ENCODE data around the gene CBL.
"Not testable (repeated sequence)": the region's sequence is repeated elsewhere in the genome, so short reads cannot be mapped to it uniquely, and the experiment has no call there.

The CBL gene

DNA sequence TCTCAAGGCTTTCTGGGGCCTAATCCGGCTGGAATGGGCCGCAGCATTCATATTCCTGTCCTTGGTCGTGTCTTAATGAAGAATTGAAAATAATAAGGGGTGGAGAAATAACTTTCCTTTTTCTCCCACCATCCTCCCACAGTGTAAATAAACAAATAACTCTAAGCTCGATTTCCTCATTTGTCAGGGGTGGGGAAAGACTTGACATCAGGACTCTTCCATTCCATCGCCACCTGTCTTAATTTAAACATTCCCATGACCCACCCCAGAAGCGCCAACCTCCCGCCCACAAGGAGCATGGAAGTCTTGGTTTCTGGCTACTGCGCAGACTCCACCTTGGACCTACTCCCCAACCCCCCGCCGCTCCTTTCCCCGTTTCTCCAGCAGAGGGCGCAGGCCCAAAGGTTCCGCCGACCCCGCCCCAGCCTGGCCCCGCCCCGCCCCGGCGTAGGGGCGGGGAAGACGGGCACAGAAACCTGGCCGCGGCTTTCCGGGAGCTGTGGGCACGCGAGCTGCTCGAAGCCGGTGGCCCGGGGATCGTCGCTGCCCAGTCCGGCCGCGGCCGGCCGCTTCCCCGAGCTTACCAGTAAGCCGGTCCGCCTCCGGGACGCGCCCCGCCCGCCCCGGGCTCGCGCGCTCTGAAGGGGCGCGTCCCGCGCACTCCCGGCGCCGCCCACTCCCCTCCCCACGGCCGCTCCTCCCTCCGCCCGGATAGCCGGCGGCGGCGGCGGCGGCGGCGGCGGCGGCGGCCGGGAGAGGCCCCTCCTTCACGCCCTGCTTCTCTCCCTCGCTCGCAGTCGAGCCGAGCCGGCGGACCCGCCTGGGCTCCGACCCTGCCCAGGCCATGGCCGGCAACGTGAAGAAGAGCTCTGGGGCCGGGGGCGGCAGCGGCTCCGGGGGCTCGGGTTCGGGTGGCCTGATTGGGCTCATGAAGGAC is at the start of gene CBL:
CBL (plus strand) TSS at position 766 of the 937 bp plus-strand sequence; CDS start at position 845, 79 bp downstream.
- TF ChIP-seq ZNF274 (IDR thresholded peaks at IDR 0.05; ENCODE audit: low read depth, low read length) (no peak), SUZ12 (IDR thresholded peaks at IDR 0.05; ENCODE audit: extremely low read depth, insufficient read depth, insufficient read length) (no peak), YY1 (IDR thresholded peaks at IDR 0.05; ENCODE audit: insufficient read depth, insufficient read length) (no peak)
- Histone ChIP-seq H3K27me3 (ENCODE audit: insufficient read depth, insufficient read length) (no peaks in the 10 kb centered on the region), H3K9me3 (ENCODE audit: insufficient read depth, low read length) (no peaks in the 10 kb centered on the region), H3K9ac (ENCODE audit: insufficient read length, low read depth) (peak within 1 kb of the TSS; percentile 87), H3K4me1 (ENCODE audit: insufficient read depth, insufficient read length) (no peaks in the 10 kb centered on the region), H3K4me3 (ENCODE audit: insufficient read length, low read depth) (peak within 1 kb of the TSS; percentile 71), H3K36me3 (ENCODE audit: insufficient read depth, insufficient read length, low read length) (no peaks in the 10 kb centered on the region)
- peak; percentile 74 for DNase-seq (ENCODE audit: low read depth, low spot score)

DNA sequence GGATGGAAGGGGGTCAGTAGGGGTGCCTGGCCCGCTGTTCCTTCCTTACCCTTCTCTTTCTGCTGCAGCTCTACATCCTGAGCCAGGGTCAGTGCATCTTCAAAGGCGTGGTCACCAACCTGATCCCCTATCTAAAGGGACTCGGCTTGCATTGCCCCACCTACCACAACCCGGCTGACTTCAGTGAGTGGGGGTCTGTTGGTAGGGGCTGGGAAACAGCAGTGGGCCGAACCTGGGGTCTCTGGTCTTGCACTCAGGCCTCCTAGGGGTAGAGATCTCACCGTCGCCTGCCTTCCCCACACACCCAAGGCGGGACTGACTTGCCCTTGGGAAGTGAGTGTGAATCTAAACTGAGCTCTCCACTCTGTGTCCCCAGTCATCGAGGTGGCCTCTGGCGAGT is 49.6 kb upstream of the CBL start:
- no peak overlapping the region for H3K9ac ChIP-seq (ENCODE audit: insufficient read length, low read depth)
- no peaks in the 10 kb centered on the region for H3K36me3 ChIP-seq (ENCODE audit: insufficient read depth, insufficient read length, low read length)
- peaks cover under 1% of the 10 kb centered on the region for H3K4me1 ChIP-seq (ENCODE audit: insufficient read depth, insufficient read length)
- TF ChIP-seq YY1 (IDR thresholded peaks at IDR 0.05; ENCODE audit: insufficient read depth, insufficient read length): no peak
- TF ChIP-seq ZNF274 (IDR thresholded peaks at IDR 0.05; ENCODE audit: low read depth, low read length): no peak
- no peak for TF ChIP-seq SUZ12 (IDR thresholded peaks at IDR 0.05; ENCODE audit: extremely low read depth, insufficient read depth, insufficient read length)
- no peak for DNase-seq (ENCODE audit: low read depth, low spot score)
- H3K4me3 ChIP-seq (ENCODE audit: insufficient read length, low read depth): no peak overlapping the region
- H3K27me3 ChIP-seq (ENCODE audit: insufficient read depth, insufficient read length): peaks cover 7% of the 10 kb centered on the region
- no peaks in the 10 kb centered on the region for H3K9me3 ChIP-seq (ENCODE audit: insufficient read depth, low read length)

GRCh38 chr11:119157063-119157462 is 49.1 kb upstream of the CBL start:
- Histone ChIP-seq H3K4me1 (ENCODE audit: insufficient read depth, insufficient read length) (peaks cover 3% of the 10 kb centered on the region), H3K36me3 (ENCODE audit: insufficient read depth, insufficient read length, low read length) (no peaks in the 10 kb centered on the region), H3K4me3 (ENCODE audit: insufficient read length, low read depth) (no peak overlapping the region), H3K9me3 (ENCODE audit: insufficient read depth, low read length) (no peaks in the 10 kb centered on the region), H3K27me3 (ENCODE audit: insufficient read depth, insufficient read length) (peaks cover 5% of the 10 kb centered on the region), H3K9ac (ENCODE audit: insufficient read length, low read depth) (no peak overlapping the region)
- no peak for DNase-seq (ENCODE audit: low read depth, low spot score)
- no peak for TF ChIP-seq YY1 (IDR thresholded peaks at IDR 0.05; ENCODE audit: insufficient read depth, insufficient read length)
- no peak for TF ChIP-seq SUZ12 (IDR thresholded peaks at IDR 0.05; ENCODE audit: extremely low read depth, insufficient read depth, insufficient read length)
- TF ChIP-seq ZNF274 (IDR thresholded peaks at IDR 0.05; ENCODE audit: low read depth, low read length): no peak

DNA sequence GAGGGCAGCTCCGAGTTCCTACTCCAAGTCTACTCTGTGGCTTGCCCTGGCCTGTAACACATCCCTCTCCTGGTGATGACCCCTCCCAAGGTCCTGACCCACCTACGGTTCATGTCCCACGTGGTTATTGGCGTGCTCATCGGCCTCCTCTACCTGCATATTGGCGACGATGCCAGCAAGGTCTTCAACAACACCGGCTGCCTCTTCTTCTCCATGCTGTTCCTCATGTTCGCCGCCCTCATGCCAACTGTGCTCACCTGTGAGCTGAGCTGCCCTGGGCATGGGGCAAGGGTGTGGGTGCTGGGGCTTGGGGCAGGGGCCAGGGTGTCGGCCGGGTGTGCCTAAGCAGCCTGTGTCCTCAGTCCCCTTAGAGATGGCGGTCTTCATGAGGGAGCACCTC is 47.7 kb upstream of the CBL start:
- no peaks in the 10 kb centered on the region for H3K9me3 ChIP-seq (ENCODE audit: insufficient read depth, low read length)
- TF ChIP-seq ZNF274 (IDR thresholded peaks at IDR 0.05; ENCODE audit: low read depth, low read length) (no peak), SUZ12 (IDR thresholded peaks at IDR 0.05; ENCODE audit: extremely low read depth, insufficient read depth, insufficient read length) (no peak), YY1 (IDR thresholded peaks at IDR 0.05; ENCODE audit: insufficient read depth, insufficient read length) (no peak)
- no peak overlapping the region for H3K9ac ChIP-seq (ENCODE audit: insufficient read length, low read depth)
- H3K4me1 ChIP-seq (ENCODE audit: insufficient read depth, insufficient read length): peaks cover 3% of the 10 kb centered on the region
- H3K27me3 ChIP-seq (ENCODE audit: insufficient read depth, insufficient read length): no peaks in the 10 kb centered on the region
- no peak for DNase-seq (ENCODE audit: low read depth, low spot score)
- no peaks in the 10 kb centered on the region for H3K36me3 ChIP-seq (ENCODE audit: insufficient read depth, insufficient read length, low read length)
- H3K4me3 ChIP-seq (ENCODE audit: insufficient read length, low read depth): no peak overlapping the region

DNA sequence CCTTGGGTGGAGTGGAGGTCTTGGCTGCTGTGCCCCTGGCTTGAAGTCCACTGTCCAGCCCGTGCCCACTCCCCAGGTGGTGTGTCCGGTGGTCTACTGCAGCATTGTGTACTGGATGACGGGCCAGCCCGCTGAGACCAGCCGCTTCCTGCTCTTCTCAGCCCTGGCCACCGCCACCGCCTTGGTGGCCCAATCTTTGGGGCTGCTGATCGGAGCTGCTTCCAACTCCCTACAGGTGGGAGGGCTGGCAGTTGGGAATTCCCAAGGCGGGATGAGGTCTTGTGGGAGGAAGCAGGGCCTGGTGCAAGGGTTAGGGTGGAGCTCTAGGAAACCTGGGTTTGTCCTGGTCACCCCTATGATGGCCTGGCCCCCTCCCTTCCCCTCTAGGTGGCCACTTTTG is 46.0 kb upstream of the CBL start:
- Histone ChIP-seq H3K4me3 (ENCODE audit: insufficient read length, low read depth) (no peak overlapping the region), H3K9me3 (ENCODE audit: insufficient read depth, low read length) (no peaks in the 10 kb centered on the region), H3K27me3 (ENCODE audit: insufficient read depth, insufficient read length) (no peaks in the 10 kb centered on the region), H3K4me1 (ENCODE audit: insufficient read depth, insufficient read length) (peaks cover 3% of the 10 kb centered on the region), H3K9ac (ENCODE audit: insufficient read length, low read depth) (no peak overlapping the region), H3K36me3 (ENCODE audit: insufficient read depth, insufficient read length, low read length) (no peaks in the 10 kb centered on the region)
- no peak for DNase-seq (ENCODE audit: low read depth, low spot score)
- TF ChIP-seq YY1 (IDR thresholded peaks at IDR 0.05; ENCODE audit: insufficient read depth, insufficient read length): no peak
- no peak for TF ChIP-seq ZNF274 (IDR thresholded peaks at IDR 0.05; ENCODE audit: low read depth, low read length)
- TF ChIP-seq SUZ12 (IDR thresholded peaks at IDR 0.05; ENCODE audit: extremely low read depth, insufficient read depth, insufficient read length): no peak

GRCh38 chr11:119161871-119162270 is 44.3 kb upstream of the CBL start:
- H3K4me1 ChIP-seq (ENCODE audit: insufficient read depth, insufficient read length): peaks cover 6% of the 10 kb centered on the region
- no peaks in the 10 kb centered on the region for H3K27me3 ChIP-seq (ENCODE audit: insufficient read depth, insufficient read length)
- no peak overlapping the region for H3K4me3 ChIP-seq (ENCODE audit: insufficient read length, low read depth)
- no peak for DNase-seq (ENCODE audit: low read depth, low spot score)
- H3K36me3 ChIP-seq (ENCODE audit: insufficient read depth, insufficient read length, low read length): no peaks in the 10 kb centered on the region
- H3K9me3 ChIP-seq (ENCODE audit: insufficient read depth, low read length): no peaks in the 10 kb centered on the region
- no peak for TF ChIP-seq SUZ12 (IDR thresholded peaks at IDR 0.05; ENCODE audit: extremely low read depth, insufficient read depth, insufficient read length)
- no peak for TF ChIP-seq YY1 (IDR thresholded peaks at IDR 0.05; ENCODE audit: insufficient read depth, insufficient read length)
- no peak for TF ChIP-seq ZNF274 (IDR thresholded peaks at IDR 0.05; ENCODE audit: low read depth, low read length)
- H3K9ac ChIP-seq (ENCODE audit: insufficient read length, low read depth): no peak overlapping the region

DNA sequence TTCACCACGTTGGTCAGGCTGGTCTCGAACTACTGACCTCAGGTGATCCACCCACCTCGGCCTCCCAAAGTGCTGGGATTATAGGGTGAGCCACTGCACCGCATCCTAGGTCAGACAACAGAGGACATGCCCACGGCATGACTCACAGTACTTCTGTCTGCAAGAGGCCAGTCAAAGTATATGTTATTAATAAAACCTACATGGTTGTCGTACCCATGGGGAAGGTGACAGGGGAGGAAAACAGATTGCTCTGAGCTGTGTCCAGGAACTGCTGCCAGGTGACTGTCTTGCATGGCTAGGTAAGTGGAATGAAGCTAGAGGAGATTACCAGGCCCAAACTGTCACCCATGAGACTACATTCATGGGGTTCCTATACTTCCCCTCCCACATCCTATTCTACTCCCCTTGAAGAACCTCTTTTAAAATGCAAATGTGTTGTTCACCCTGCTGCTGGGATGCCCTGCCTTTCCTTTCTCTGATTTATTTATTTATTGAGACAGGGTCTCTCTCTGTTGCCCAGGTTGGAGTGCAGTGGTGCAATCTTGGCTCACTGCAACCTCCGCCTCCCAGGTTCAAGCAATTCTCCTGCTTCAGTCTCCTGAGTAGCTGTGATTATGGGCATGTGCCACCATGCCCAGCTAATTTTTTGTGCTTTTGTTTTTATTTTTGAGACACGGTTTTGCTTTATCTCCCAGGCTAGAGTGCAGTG is 39.6 kb upstream of the CBL start:
- H3K36me3 ChIP-seq (ENCODE audit: insufficient read depth, insufficient read length, low read length): no peaks in the 10 kb centered on the region
- TF ChIP-seq SUZ12 (IDR thresholded peaks at IDR 0.05; ENCODE audit: extremely low read depth, insufficient read depth, insufficient read length) (no peak), ZNF274 (IDR thresholded peaks at IDR 0.05; ENCODE audit: low read depth, low read length) (no peak), YY1 (IDR thresholded peaks at IDR 0.05; ENCODE audit: insufficient read depth, insufficient read length) (no peak)
- no peaks in the 10 kb centered on the region for H3K27me3 ChIP-seq (ENCODE audit: insufficient read depth, insufficient read length)
- H3K4me1 ChIP-seq (ENCODE audit: insufficient read depth, insufficient read length): peaks cover 10% of the 10 kb centered on the region
- no peak for DNase-seq (ENCODE audit: low read depth, low spot score)
- no peak overlapping the region for H3K9ac ChIP-seq (ENCODE audit: insufficient read length, low read depth)
- no peaks in the 10 kb centered on the region for H3K9me3 ChIP-seq (ENCODE audit: insufficient read depth, low read length)
- no peak overlapping the region for H3K4me3 ChIP-seq (ENCODE audit: insufficient read length, low read depth)

- H3K36me3 ChIP-seq (ENCODE audit: insufficient read depth, insufficient read length, low read length); H3K9me3 ChIP-seq (ENCODE audit: insufficient read depth, low read length); H3K4me1 ChIP-seq (ENCODE audit: insufficient read depth, insufficient read length); H3K27me3 ChIP-seq (ENCODE audit: insufficient read depth, insufficient read length); H3K9ac ChIP-seq (ENCODE audit: insufficient read length, low read depth); DNase-seq (ENCODE audit: low read depth, low spot score); H3K4me3 ChIP-seq (ENCODE audit: insufficient read length, low read depth): not testable (repeated sequence)
Measured at GRCh38 chr11:119167077-119167458, 39.1 kb upstream of the CBL start.
